Limb (tissue), 2 donors: Measurements from ENCODE around the gene HSPG2.

ENCODE experiments used
- DNase-seq, 2 donors: peaks; one replicate each; pipeline ENCODE4 v3.0.0-alpha.2; 2016; ENCODE audit errors: extremely low spot score in 2 of 2

Gene HSPG2

DNA sequence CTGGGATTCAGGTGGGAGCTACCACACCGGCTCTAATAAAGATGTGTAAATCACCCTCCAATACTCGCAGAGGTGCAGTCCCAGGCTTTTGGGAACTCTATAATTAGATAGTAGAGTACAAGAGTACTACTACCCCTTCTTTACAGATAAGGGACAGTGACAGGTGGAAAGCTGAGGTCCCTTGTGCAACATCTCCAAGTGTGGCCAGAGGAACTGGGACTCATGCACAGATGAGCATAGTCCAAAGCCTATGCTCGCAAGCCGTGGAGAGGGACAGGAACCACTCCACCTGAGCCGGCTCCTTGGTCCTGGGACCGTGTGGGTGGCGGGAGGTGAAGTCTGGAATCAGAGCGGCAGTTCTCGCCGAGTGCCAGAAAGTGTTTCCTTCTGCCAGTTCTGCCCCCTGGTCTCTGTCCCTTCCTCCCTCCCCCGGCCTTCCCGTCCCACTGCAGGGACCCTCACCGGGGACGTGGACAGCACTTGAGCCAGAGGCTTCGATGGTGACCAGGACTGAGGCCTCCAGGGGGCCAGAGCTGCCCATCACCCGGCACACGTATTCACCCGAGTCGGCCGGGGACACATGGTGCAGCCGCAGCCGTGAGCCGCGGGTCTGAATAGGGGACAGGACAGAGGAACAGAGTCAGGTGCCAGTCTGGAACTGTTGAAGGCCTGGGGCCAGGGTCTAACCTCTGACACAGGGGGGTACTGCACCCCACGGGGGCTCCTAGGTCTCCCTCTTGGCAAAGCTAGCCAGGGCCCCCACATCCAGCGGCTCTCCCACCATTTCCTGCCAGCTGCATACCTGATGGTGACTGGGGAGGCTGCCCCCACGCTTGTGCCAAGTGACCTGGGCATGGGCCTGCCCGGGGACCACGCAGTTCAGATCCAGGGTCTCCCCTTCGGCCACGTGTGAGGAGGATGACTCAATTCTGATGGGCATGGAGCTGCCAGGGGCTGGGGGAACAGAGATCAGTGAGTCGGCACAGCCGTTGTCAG is 91.2 kb downstream of the HSPG2 start:
- DNase-seq = no peak

DNA sequence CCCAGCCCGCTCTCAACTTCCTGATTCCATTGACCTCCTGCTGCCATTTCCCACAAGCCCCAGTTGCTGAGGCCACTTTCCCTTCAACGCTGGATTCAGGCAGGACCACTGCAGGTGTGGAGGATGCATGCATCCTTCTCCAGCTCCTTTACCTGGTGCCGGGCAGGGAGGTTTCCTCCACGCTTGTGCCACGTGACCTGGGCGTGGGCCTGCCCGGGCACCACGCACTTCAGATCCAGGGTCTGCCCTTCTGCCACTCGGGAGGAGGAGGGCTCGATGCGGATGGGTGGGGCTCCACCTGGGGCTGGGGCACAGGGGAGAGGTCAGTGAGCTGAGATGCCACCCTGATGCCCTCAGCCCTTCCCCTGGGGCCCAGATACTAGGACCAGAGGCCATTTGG is 93.1 kb downstream of the HSPG2 start:
- no peak for DNase-seq

DNA sequence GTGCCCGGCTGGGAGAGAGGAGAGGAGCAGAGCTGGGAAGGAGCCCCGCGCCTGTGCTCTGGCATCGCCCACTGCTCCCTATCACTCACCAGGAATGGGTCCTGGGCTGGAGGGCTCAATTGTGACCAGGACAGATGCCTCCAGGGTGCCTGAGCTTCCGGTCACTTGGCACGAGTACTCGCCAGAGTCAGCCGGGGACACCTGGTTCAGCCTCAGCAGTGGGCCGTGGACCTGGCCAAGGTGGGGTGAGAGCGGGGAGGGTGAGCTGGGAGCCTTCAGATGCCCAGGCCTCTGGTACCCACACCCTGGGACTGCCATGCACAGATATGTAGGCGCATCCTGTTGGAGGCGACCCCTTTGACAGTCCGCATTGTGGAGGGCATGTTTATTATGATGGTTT is 93.9 kb downstream of the HSPG2 start:
- DNase-seq = no peak

DNA sequence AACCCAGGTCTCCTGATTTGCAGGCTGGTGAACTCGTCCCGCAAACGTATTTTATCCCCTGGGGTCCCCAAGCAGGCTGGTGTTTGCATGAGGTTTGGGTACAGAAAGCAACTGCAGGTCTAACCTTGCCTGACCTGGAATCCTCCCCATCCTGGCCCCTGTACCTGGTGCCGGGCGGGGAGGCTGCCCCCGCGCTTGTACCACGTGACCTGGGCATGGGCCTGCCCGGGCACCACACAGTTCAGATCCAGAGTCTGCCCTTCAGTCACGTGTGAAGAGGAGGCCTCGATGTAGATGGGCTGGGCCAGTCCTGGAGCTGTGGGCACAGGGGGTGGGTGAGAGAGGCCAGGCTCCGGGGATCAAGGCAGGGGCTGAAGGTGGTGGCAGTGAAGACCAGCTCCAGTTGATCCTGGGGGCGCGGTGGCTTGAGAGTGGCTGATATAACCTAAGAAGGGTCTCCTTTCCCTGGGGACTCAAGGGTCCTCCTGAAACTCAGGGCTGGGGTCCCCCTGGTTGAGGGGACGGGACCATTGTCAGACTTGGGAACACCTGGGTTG is 94.4 kb downstream of the HSPG2 start:
- no peak for DNase-seq

DNA sequence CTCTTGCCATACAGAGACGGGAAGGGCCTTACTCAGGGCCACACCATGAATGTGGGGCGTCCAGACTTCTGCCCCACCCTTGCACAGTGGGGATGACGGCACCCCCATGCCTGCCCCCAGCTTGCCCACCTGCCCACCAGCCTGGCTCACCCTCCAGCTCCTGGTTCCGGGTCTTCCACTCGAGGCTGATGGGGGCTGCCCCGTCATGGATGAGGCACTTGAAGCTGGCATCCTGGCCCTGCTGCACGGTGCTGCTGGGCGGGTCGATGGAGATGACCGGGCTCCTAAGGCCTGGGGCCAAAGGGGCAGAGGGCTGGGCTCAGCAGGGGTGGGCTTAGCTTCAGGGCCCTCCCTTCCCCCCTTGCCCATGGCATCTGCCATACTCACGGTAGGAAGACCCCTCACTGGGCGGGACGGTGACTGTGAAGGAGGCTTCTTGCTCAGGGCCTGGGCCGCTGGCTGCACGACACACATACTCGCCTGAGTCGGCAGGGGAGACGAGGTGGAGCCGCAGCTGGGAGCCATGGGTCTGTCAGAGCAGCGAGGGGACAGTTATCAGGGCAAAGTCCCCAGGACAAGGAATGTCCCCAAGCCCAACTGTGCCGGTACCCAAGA is 95.2 kb downstream of the HSPG2 start:
- no peak for DNase-seq

DNA sequence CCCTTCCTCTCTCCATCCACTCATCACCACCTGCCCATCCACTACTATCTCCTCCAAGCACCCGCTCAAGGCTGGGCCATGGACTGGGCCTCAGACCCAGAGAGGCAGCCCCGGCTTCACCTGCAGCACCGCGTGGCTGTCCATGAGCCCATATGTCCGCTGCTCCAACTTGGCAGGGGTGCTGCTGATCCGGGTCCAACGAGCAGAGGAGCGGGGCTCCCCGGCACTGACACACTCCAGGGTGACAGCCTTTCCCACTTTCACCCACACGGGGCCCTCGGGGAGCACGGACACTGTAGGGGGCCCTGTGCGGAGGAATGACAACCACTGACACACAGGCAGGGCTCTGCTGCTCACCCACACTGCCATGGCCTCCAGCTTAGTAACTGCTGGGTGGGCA is 96.1 kb downstream of the HSPG2 start:
- no peak for DNase-seq

DNA sequence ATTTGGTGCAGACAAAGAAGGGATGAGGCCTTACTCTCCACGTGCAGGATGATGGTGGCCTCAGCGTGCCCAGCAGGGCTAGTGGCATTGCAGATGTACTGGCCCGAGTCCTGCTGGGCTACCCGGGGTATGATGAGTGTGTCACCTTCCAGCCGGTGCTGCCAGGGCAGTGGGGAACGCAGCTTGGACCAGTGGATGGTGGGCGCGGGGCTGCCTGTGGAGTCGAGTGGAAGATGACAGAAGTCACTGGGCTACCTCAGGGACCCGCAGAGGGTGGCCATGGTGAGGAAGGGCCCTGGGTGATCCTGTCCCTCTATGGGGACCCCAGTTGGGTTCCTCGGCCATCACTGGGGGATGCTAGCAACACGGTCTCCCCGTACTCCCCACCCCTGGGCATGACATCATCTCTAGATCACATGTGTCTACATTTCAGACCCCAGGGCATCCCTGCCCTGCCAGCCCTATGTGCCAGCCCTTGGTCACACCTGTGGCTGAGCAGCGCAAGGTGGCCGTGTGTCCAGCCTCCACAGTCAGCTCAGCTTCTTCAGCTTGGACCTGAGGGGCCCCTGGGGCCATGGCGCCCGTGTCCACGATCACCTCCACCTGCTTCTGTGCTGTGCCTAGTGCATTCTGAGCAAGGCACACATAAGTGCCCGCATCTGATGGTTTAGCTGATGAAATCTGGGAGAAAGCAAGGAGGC is 97.6 kb downstream of the HSPG2 start:
- DNase-seq = no peak

DNA sequence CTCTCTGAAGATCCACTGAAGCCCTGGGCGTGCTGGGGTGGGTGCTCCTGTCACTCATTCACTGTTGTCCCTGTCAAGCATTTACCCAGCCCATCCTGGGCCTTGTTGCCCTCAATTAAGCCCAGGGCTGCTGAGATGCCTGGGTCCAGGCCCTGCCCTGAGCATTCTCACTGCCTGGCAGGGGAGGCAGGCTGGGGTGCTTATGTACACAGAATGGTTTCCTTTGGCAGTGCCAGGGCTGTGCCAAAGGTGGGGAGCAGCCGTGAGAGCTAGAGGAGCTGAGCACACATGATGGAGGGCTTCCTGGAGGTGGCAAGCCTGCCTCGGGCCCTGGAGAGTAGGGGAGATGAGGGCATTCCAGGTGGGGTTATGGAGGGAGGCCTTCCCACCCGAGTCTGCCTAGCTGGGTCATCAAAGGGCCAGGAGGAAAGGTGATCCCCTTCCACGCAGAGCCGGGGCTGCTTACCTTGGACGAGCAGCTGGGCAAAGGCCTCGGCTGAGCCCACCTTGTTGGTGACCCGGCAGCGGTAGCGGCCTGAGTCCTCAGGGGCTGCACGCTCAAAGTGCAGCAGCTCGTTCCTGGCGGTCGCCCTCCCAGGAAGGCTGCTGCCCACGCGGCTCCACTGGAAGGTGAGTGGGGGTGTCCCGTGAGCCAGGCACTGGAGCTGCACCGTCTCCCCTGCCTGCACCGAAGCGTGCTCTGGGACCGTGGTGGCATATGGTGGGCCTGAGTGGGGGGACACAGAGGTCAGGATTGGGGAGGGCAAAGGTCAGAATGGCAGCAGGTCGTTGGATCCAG is 98.6 kb downstream of the HSPG2 start:
- no peak for DNase-seq

DNA sequence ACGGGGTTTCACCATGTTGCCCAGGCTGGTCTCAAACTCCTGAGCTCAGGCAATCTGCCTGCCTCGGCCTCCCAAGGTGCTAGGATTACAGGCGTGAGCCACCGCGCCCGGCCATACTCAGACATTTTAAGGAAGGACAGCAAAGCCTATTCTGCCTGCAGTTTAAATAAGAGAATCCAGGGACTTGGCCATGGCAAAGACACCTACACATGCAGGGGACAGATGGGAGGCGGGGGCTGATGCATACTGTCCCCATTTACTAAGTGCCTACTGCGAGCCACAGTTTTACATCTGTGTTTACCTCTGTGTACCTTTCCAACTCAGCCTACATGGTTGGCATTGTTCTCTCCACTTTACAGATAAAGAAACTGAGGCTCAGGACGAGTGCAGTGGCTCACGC is 99.6 kb downstream of the HSPG2 start:
- no peak for DNase-seq

DNA sequence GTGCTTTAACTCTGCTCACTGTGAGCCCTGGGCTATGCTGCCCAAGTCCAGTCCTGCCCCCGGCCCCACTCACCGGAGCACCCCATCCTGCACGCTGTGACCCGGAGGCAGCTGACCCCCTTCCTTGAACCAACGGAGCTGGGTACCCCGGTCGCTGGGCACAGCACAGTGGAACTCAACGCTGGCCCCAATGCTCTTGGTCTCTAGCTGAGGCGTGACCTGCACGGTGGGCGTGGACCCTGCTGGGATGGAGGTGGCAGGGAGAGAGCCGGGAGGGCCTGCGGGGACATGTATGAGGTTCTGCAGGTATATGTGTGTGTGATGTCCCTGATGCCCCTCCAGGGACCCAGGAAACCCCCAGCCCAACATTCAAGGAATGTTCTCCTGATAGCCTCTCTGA is 100.4 kb downstream of the HSPG2 start:
- no peak for DNase-seq

DNA sequence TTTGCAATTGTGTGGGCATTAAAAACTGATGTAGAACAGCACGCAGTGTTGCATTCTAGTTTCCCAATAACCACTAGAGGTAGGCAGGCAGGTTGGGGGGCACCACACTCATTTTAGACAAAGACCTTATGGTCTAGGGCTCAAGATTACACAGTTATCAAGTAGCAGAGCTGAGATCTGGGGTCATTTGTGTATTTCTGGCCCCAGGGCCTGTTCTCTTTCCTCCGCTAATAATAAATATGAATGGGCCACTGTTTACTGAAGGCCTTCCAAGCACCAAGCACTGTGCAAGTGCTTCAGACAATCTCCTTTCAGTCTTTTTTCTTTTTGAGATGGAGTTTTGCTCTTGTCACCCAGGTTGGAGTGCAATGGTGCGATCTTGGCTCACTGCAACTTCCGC is 101.1 kb downstream of the HSPG2 start:
- no peak for DNase-seq

DNA sequence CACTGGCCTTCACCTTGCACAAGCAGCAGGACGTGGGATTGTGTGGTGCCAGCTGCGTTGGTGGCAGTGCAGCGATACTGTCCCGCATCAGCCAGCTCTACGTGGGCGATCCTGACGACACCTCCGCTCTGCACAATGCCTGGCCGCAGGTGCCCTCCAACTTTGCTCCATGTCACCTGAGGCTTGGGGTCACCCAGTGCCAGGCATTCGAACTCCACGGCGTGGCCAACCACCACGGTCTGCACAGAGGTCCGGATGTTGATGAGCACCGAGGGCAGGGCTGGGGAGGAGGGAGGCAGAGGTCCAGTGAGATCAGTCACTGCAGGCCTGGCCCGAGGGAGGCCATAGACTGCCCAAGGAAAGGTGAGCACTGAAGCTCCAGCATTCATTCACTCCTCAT is 102.4 kb downstream of the HSPG2 start:
- no peak for DNase-seq

DNA sequence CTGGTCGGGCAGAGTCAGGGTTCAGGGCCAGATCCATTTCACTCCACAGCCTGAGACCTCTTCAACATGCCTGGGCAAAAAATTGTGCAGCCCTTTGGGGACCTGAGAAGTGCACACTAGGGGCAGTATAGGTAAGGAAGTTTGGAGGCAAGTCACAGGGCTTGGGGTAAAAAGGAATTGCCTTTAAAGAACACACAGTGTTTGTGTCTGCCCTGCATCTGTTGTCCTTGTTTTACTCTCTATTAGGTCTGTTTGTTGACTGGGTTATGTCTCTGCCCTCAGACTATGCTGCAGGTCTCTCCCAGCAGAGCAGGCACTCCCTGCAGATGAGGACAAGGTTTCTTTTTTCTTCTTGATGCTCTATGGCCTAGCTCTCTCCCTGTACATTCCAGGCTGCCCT is 103.0 kb downstream of the HSPG2 start:
- no peak for DNase-seq

DNA sequence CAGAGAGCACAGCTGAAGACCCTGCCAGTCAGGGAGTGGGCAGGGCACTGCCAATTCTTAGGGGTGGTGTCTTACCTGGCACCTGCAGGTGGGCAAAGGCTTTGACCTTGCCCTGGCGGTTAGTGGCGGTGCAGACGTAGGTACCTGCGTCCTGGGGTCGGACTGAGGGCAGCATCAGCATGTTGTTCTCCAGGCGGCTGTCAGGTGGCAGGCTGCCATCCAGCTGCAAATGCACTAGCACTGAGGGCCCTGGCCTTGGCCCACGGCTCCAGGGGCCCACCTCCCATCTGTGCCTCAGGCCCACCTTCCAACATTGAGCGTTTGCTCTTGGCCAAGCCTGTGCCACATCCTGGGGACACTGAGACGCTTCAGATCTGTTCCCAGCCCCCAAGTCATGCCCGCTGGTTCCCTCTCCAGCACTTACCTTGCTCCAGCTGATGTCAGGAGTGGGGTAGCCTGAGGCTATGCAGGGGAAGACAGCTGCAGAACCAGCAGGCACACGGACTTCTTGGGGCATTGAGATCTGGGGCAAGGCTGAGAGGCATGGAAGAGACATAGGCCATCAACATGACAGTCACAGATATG is 103.6 kb downstream of the HSPG2 start:
- DNase-seq = no peak

DNA sequence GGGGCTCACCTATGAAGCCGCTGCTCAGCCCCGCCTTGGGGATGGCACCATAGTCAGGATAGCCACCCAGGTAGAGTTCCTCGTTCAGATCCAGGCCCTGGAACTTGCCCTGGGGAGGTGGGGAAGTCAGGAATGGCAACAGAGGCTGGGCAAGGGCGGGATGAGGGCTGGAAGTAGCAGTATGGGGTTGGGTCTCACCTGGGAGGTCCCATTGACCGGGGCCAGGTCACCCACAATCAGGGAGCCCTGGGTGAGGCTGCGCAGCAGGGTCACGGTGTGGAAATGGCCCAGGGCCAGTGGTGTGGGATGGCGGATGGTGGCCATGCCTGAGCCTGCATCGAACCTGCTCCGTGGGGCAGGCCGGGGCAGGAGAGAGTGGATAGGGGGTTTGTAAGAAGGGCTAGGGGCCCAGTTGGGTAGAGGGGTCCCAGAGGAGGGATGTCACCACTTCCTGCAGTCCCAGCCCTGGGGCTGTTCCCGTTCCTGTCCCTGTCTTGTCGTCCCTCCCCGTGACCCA is 105.6 kb downstream of the HSPG2 start:
- no peak for DNase-seq

DNA sequence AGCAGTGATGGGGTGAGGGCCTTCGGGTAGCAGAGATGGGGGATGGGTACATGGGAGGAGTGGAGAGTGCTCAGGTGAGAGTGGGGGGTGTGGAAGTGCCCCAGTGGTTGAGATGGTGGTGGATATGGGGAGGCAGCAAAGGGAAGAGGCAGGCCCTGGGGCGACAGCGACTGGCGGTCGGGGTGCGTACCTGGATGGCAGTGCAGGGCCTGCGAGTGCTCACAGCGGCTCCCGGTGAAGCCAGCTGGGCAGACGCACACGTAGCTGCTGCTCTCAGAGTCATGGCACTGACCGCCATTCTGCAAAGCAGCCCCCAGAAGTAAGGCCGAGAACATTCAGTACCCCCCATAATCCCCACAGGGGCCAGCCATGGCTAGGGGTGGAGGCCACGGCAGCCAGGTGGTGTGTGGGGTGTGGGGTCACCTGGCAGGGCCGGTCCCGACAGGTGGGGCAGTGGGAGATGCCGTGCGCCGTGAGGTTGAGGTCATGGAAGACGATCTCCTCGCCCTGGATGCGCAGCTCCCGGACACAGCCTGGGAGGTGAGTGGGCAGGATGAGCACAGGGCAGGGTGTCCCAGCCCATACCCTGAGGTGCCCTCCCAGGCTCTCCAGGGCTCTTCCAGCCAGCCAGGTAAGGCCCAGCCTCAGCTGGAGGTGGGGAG is 106.2 kb downstream of the HSPG2 start:
- DNase-seq = no peak

DNA sequence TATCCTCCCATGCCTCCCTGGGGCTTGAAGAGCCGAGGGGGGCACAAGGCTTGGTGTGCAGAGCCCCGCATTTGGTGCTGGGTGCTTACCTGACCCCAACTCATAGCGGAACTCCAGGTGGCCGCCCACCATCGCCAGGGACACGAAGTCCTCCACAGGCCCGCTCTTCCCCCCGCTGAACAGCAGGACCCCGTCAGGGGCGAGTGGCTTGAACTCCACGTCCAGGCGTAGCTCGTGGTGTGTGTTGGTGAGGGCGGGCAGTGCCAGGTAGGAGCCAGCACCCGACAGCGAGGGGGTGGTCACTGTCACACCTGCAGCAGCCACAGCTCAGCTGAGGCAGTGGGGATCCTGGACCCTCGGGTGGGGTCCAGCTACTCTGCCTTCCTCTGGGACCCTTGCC is 107.8 kb downstream of the HSPG2 start:
- DNase-seq = no peak

DNA sequence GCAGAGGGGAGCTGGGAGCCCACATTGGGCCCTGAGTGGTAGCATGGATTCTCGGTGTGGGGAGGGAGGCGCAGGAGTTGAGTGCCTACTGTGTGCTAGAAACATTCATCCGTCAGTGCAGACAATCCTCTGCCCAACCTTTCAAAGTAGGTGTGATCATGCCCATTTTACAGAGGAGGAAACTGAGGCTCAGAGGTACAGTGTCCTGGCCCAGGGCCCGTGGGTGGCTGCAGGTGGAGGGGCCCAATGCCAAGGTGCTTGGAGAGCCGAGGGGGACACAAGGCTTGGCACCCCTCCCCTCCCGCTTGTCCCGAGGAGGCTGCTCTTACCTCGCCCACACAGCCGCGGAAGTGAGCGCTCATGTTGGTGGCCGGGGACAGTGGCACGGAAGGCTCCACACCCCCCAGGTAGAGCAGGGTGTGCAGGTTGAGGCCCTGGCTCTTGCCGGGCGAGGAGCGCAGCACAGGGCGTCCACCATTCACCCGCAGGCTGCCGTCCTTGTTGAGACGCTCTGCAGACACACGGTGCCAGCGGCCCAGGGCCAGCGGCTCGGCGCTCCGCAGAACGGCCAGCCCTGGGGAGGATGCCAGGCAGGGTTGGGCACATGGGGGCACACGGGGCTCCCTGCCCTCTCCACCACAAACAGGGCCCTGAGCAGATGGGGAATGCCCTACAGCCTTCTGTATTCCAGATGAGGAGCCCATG is 108.5 kb downstream of the HSPG2 start:
- no peak for DNase-seq

DNA sequence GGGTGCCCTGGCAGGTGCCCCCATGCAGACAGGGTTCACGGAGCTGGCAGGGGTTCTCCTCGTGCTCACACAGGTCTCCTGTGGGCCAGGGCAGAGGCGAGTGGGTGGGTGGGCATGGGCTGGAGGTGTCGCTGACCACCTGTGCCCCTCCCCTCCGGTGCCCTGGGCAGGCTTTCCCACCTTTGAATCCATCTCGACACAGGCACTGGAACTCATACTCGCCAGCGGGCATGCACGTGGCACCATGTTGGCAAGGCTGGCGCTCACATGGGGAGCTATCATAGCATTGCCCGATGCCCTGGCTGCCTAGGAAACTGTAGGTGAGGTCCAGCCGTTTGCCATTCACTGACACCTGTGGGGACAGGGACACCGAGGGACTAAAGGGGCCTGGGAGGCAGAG is 109.0 kb downstream of the HSPG2 start:
- DNase-seq = no peak
